GM13977 (cell line): ENCODE data around the gene NEFH.

Experiments used
- DNase-seq: peaks from one replicate; pipeline ENCODE4 v3.0.0; 2012; ENCODE audit warnings: low spot score
- CTCF ChIP-seq: IDR thresholded peaks from 2 replicates; pipeline ENCODE4 v1.5.1; 2012; ENCODE audit warnings: mild to moderate bottlenecking, control low read depth; ENCODE audit not compliant: insufficient read depth; ENCODE audit errors: extremely low read depth, missing control alignments
- in situ Hi-C: fragments of 300-500 bp; cut with MboI; formaldehyde crosslinking; loops from one replicate; pipeline ENCODE4 v1.12.0; 2022; ENCODE audit warnings: low sequenced_read_pairs, low pct_unique_long_range_greater_than_20kb, mixed read lengths, inconsistent platforms; ENCODE audit not compliant: unreplicated experiment

The NEFH gene

GRCh38 chr22:29536411-29536810 lies 56.4 kb downstream of the NEFH start:
- in situ Hi-C loops, result no loop called here
- no peak for DNase-seq
- TF ChIP-seq CTCF, result no peak

- TF ChIP-seq CTCF, result no peak
- in situ Hi-C loops, result no loop called here
- DNase-seq, result no peak
These were observed 59.1 kb downstream of the NEFH start for GRCh38 chr22:29539105-29539504.
